Neutrophil (primary cell): ENCODE measurements around the gene ANKS1A.

Source experiments
- H3K27ac ChIP-seq: fragments of 200-600 bp; sonication (generic); 2 replicates; pipeline ENCODE4 v1.5.1; 2016; ENCODE audit warnings: mild to moderate bottlenecking, moderate library complexity
- H3K27me3 ChIP-seq: fragments of 200-600 bp; sonication (generic); 2 replicates; pipeline ENCODE4 v1.6.0; 2016; ENCODE audit warnings: mild to moderate bottlenecking
- H3K36me3 ChIP-seq: fragments of 200-600 bp; sonication (generic); 2 replicates; pipeline ENCODE4 v1.5.1; 2017
- H3K4me1 ChIP-seq, 2 experiments: fragments of 200-600 bp in 1 of 2; sonication (generic) in 1 of 2; 1 replicate in 1 of 2; 2 replicates in 1 of 2; pipeline versions ENCODE4 v1.5.1 to v1.6.1; 2013 to 2016; ENCODE audit warnings: low read depth in 1 of 2, low read length in 1 of 2, mild to moderate bottlenecking in 1 of 2, moderate library complexity in 1 of 2; ENCODE audit not compliant: control insufficient read depth in 1 of 2, insufficient read depth in 1 of 2
- H3K4me3 ChIP-seq, 2 experiments: fragments of 200-600 bp in 1 of 2; sonication (generic) in 1 of 2; 1 replicate in 1 of 2; 2 replicates in 1 of 2; pipeline ENCODE4 v1.5.1; 2013 to 2016; ENCODE audit warnings: low read depth in 1 of 2, low read length in 1 of 2, mild to moderate bottlenecking in 1 of 2, moderate library complexity in 1 of 2
- H3K9me3 ChIP-seq: fragments of 200-600 bp; sonication (generic); 2 replicates; pipeline ENCODE4 v1.5.1; 2016
- CTCF ChIP-seq: fragments of 200-600 bp; sonication (generic); IDR thresholded peaks from 2 replicates; pipeline ENCODE4 v1.5.1; 2016; ENCODE audit warnings: antibody characterized with exemption

The ANKS1A gene

GRCh38 chr6:34867484-34867883 lies 21.6 kb upstream of the ANKS1A start:
- Histone ChIP-seq H3K9me3 (no peaks in the 10 kb centered on the region), H3K27me3 (no peaks in the 10 kb centered on the region), H3K27ac (no peak overlapping the region), H3K4me1 (no peaks in the 10 kb centered on the region), H3K4me3 (no peak overlapping the region), H3K36me3 (peaks cover 47% of the 10 kb centered on the region)
- TF ChIP-seq CTCF: no peak

DNA sequence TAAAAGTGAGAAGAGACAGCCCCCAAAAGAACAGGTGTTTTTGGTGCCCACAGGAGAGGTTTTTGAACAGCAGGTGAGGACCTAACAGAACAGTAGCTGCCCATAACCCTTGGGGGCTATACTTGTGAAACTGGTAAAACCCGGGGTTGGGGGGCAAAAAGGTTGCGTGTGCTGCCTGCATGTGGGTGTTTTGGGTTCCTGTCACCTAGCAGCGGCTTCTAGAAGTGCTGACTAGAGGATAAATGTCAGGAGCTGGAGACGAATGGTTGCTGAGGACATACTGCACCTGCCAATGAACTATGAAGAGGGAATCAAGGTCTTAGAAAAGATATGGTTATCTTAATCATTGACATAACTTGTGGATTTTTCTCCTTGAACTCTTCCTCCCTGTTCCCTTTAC lies 17.2 kb upstream of the ANKS1A start:
- H3K27me3 ChIP-seq: no peaks in the 10 kb centered on the region
- H3K27ac ChIP-seq: no peak overlapping the region
- H3K4me1 ChIP-seq: no peaks in the 10 kb centered on the region
- H3K36me3 ChIP-seq: peaks cover 90% of the 10 kb centered on the region
- H3K9me3 ChIP-seq: no peaks in the 10 kb centered on the region
- no peak for TF ChIP-seq CTCF
- H3K4me3 ChIP-seq: no peak overlapping the region

GRCh38 chr6:34872332-34872731 lies 16.7 kb upstream of the ANKS1A start:
- no peak for TF ChIP-seq CTCF
- Histone ChIP-seq H3K27me3 (no peaks in the 10 kb centered on the region), H3K4me3 (no peak overlapping the region), H3K27ac (no peak overlapping the region), H3K9me3 (no peaks in the 10 kb centered on the region), H3K36me3 (peaks cover 92% of the 10 kb centered on the region), H3K4me1 (no peaks in the 10 kb centered on the region)

DNA sequence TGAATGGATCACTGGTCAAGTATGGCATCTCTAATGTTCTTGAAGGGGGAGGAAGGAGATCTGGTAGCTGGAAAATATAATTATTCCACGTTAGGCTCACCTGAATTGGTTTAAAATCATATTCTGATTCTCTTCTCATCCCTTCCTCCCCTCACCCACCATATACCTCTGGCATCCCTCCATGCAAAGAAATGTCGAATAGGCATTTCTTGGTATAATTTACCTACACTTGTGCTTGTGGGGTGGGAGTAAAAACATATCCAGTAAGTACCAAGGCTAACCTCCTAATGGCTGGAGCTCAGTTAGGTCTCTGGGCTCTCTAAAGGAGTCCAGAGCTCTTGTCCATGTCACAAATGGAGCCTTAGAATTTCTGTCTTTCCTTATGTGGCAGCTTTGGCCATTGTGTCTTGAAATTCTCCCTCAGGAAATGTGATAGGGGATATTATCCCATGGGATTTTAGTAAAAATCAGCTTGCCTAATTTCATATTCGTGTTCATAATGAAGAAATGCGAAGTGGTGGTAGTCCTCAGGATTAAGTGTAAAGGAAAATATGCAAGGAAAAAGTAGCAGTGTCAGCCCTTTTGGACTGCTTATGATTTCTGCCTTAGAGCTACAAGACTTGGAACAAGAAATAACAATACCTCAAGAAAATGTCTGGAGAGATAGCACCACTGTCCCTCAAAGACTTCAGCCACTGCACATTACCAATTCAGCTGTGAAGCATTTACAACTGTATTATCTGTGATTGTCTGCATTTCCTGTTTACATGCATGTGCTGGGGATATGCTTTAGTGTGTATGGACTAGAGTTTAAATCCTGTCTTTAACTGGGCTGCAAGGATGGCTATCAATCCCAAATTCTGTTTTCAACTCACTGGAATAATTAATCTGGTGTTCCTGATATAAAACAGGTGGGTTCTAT lies 13.5 kb upstream of the ANKS1A start:
- no peaks in the 10 kb centered on the region for H3K9me3 ChIP-seq
- no peaks in the 10 kb centered on the region for H3K4me1 ChIP-seq
- H3K36me3 ChIP-seq: peaks cover 95% of the 10 kb centered on the region
- no peak overlapping the region for H3K27ac ChIP-seq
- TF ChIP-seq CTCF: no peak
- no peaks in the 10 kb centered on the region for H3K27me3 ChIP-seq
- H3K4me3 ChIP-seq: no peak overlapping the region

DNA sequence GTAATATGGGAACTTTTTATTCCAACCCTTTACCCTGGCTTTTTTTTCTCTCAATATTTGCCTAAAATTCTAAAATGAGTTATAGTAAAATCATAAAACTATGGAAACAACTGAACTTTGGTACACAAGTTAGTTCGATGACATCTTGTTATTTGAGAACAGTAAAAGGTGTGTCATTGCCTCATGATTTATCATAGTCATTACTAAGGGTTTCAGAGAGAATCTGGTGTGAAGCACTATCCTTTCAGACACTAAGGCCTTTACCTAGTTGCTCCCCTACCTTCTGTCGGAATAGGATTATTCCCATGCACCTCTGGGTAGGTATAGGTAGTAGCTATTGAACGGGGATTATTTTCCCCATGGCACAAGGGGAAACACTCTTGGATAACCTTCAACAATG lies 12.6 kb upstream of the ANKS1A start:
- H3K9me3 ChIP-seq: no peaks in the 10 kb centered on the region
- no peaks in the 10 kb centered on the region for H3K4me1 ChIP-seq
- no peaks in the 10 kb centered on the region for H3K27me3 ChIP-seq
- no peak overlapping the region for H3K27ac ChIP-seq
- no peak for TF ChIP-seq CTCF
- H3K36me3 ChIP-seq: peaks cover 86% of the 10 kb centered on the region
- H3K4me3 ChIP-seq: no peak overlapping the region
